DND-41 (cell line): ENCODE measurements around the gene FBXL19.

Experiments
- EZH2 ChIP-seq: IDR thresholded peaks from 3 replicates; pipeline ENCODE4 v1.6.1; 2012; ENCODE audit warnings: borderline replicate concordance, low read depth, mild to moderate bottlenecking, moderate library complexity, low read length, inconsistent platforms; ENCODE audit not compliant: severe bottlenecking
- TF ChIP-seq, protein P1 (sequence below): IDR thresholded peaks from 2 replicates; pipeline ENCODE4 v1.5.1; 2012; ENCODE audit warnings: borderline replicate concordance, low read length, moderate library complexity, mild to moderate bottlenecking; ENCODE audit not compliant: poor library complexity, severe bottlenecking; ENCODE audit errors: extremely low read depth

DNA sequence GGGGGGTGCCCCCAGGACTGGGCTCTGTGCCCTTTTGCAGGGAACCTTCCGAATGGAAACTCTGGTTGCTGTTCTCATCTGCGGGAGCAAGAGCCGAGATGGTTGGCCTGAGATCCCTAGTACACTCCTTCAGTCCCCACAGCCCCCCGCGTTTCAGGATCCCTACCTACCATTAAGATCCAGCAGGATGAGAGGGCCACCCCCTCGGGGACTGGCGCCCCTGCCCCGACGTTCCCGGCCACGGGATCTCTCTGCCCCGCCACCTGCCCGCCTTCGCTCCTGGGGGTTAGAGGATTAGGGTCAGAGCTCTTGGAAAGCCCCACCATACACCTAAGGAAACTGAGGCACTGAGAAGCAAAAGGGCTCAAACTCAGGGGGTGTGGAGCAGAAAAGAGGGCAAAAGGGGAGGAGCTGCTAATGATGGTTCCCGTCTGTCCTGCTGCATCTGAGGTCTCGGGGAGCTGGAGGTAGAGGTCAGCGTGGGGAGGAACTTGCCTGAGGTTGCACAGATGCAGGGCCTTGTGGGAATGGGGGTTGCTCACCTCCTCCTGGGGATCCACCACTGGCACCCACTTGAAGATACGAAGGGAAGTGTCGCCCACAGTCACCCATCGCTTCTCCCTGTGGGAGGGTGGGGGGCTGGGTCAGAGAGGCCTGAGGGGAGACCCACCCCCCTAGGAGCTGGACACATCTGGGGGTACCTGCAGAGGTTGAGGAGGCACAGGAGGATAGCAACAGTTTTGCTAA is 30.5 kb upstream of the FBXL19 start:
- TF ChIP-seq, protein P1, sequence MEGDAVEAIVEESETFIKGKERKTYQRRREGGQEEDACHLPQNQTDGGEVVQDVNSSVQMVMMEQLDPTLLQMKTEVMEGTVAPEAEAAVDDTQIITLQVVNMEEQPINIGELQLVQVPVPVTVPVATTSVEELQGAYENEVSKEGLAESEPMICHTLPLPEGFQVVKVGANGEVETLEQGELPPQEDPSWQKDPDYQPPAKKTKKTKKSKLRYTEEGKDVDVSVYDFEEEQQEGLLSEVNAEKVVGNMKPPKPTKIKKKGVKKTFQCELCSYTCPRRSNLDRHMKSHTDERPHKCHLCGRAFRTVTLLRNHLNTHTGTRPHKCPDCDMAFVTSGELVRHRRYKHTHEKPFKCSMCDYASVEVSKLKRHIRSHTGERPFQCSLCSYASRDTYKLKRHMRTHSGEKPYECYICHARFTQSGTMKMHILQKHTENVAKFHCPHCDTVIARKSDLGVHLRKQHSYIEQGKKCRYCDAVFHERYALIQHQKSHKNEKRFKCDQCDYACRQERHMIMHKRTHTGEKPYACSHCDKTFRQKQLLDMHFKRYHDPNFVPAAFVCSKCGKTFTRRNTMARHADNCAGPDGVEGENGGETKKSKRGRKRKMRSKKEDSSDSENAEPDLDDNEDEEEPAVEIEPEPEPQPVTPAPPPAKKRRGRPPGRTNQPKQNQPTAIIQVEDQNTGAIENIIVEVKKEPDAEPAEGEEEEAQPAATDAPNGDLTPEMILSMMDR, result no peak
- no peak for TF ChIP-seq EZH2
